WTC11 (cell line): ENCODE data around the gene NBPF6.
"Not testable (repeated sequence)": the region's sequence is repeated elsewhere in the genome, so short reads cannot be mapped to it uniquely, and the experiment has no call there.

ENCODE experiments used
- CREB1 ChIP-seq: sonication (generic); formaldehyde crosslinking; IDR thresholded peaks from 2 replicates; pipeline ENCODE4 v1.8.0; 2023; ENCODE audit warnings: mild to moderate bottlenecking, missing genetic modification reagents
- CTCF ChIP-seq: fragments of 200-600 bp; IDR thresholded peaks from 2 replicates; pipeline ENCODE4 v1.8.0; 2022; ENCODE audit warnings: antibody characterized with exemption

- not testable (repeated sequence) for TF ChIP-seq CREB1, CTCF
Measured at GRCh38 chr1:108467155-108467554, 17.0 kb downstream of the NBPF6 start.
